NCI-H1436 (cell line): Measurements from ENCODE around the gene ZSCAN20.
"Not testable (repeated sequence)": the region's sequence is repeated elsewhere in the genome, so short reads cannot be mapped to it uniquely, and the experiment has no call there.

ENCODE experiments used
- DNase-seq: peaks from one replicate; lab custom pipeline; 2025; lab: John Stamatoyannopoulos, UW

ZSCAN20 gene

GRCh38 chr1:33488624-33489023 lies 16.2 kb downstream of the ZSCAN20 start:
- no peak for DNase-seq

GRCh38 chr1:33494929-33495328 lies 22.5 kb downstream of the ZSCAN20 start:
- DNase-seq: no peak

GRCh38 chr1:33497410-33497809 lies 25.0 kb downstream of the ZSCAN20 start:
- DNase-seq: no peak

GRCh38 chr1:33500547-33500946 lies 28.1 kb downstream of the ZSCAN20 start:
- DNase-seq: no peak

GRCh38 chr1:33501309-33501708 lies 28.9 kb downstream of the ZSCAN20 start:
- DNase-seq: no peak

GRCh38 chr1:33501774-33502173 lies 29.3 kb downstream of the ZSCAN20 start:
- DNase-seq: no peak

GRCh38 chr1:33502726-33503125 lies 30.3 kb downstream of the ZSCAN20 start:
- no peak for DNase-seq

GRCh38 chr1:33503506-33503905 lies 31.1 kb downstream of the ZSCAN20 start:
- no peak for DNase-seq

- DNase-seq: no peak
These were observed 35.2 kb downstream of the ZSCAN20 start for GRCh38 chr1:33507661-33508060.

GRCh38 chr1:33508151-33508550 lies 35.7 kb downstream of the ZSCAN20 start:
- DNase-seq: no peak

GRCh38 chr1:33509276-33509675 lies 36.8 kb downstream of the ZSCAN20 start:
- DNase-seq: not testable (repeated sequence)

- DNase-seq: no peak
These were observed 40.0 kb downstream of the ZSCAN20 start for GRCh38 chr1:33512226-33513011.

- no peak for DNase-seq
These were observed 42.7 kb downstream of the ZSCAN20 start for GRCh38 chr1:33515112-33515511.

GRCh38 chr1:33515607-33516006 lies 43.2 kb downstream of the ZSCAN20 start:
- DNase-seq: no peak

GRCh38 chr1:33516428-33516827 lies 44.0 kb downstream of the ZSCAN20 start:
- no peak for DNase-seq

- DNase-seq: no peak
These were observed 44.6 kb downstream of the ZSCAN20 start for GRCh38 chr1:33516891-33517567.

GRCh38 chr1:33517596-33518250 lies 45.3 kb downstream of the ZSCAN20 start:
- no peak for DNase-seq

GRCh38 chr1:33519240-33519884 lies 46.9 kb downstream of the ZSCAN20 start:
- no peak for DNase-seq

GRCh38 chr1:33524586-33524985 lies 52.1 kb downstream of the ZSCAN20 start:
- DNase-seq: no peak

- DNase-seq: no peak
These were observed 55.5 kb downstream of the ZSCAN20 start for GRCh38 chr1:33527934-33528333.

GRCh38 chr1:33529957-33530356 lies 57.5 kb downstream of the ZSCAN20 start:
- no peak for DNase-seq

GRCh38 chr1:33532250-33532649 lies 59.8 kb downstream of the ZSCAN20 start:
- no peak for DNase-seq

- no peak for DNase-seq
These were observed 60.5 kb downstream of the ZSCAN20 start for GRCh38 chr1:33532936-33533335.
